Caco-2 (cell line): ENCODE results near the gene AGGF1. TPM values are rescaled to one million over a fixed set of nuclear protein-coding genes. Genes with fewer than 3 reads are reported as not detected.
"Not testable (repeated sequence)": the region's sequence is repeated elsewhere in the genome, so short reads cannot be mapped to it uniquely, and the experiment has no call there.

Source experiments
- BruUV-seq: library from RNA; stranded (reverse); fragments of 400-500 nt; replicated peaks from 2 replicates; lab custom pipeline; 2021; lab: Mats Ljungman, UMichigan
- CTCF ChIA-PET: fragments of 300-600 bp; sonication (Branson Sonifier 250); formaldehyde crosslinking; loops from one replicate; lab custom pipeline; 2022; ENCODE audit warnings: antibody characterized with exemption; lab: Charles Lee
- POLR2A ChIA-PET: fragments of 300-600 bp; sonication (Branson Sonifier 250); formaldehyde crosslinking; loops from one replicate; lab custom pipeline; 2022; ENCODE audit warnings: antibody characterized with exemption; lab: Charles Lee
- DNase-seq, 2 experiments: peaks; one replicate each; pipeline versions ENCODE4 v3.0.0 to v3.0.0-alpha.2; 2020 to 2022
- H3K27me3 ChIP-seq: replicated peaks from 2 replicates; pipeline ENCODE4 v1.6.0; 2011; ENCODE audit warnings: low read length; ENCODE audit not compliant: control insufficient read depth, insufficient read depth
- H3K36me3 ChIP-seq: 2 replicates; pipeline ENCODE4 v1.5.1; 2011; ENCODE audit warnings: low read length; ENCODE audit not compliant: control insufficient read depth, insufficient read depth
- H3K4me1 ChIP-seq: fragments of 250-450 bp; sonication (Bioruptor Pico); 2 replicates; pipeline ENCODE4 v1.5.1; 2020; ENCODE audit warnings: mild to moderate bottlenecking
- H3K4me3 ChIP-seq: 2 replicates; pipeline ENCODE4 v1.5.1; 2011; ENCODE audit warnings: low read depth, mild to moderate bottlenecking, control low read depth, low read length
- H3K9me3 ChIP-seq: fragments of 250-450 bp; sonication (Bioruptor Pico); 2 replicates; pipeline ENCODE4 v1.5.1; 2020; ENCODE audit warnings: mild to moderate bottlenecking, moderate library complexity
- H3K27ac Mint-ChIP-seq: one replicate; pipeline ENCODE4 v1.8.0; 2022; ENCODE audit warnings: mixed read lengths; ENCODE audit not compliant: unreplicated experiment
- H3K27me3 Mint-ChIP-seq: one replicate; pipeline ENCODE4 v1.8.0; 2022; ENCODE audit warnings: mixed read lengths; ENCODE audit not compliant: insufficient read depth, unreplicated experiment
- H3K36me3 Mint-ChIP-seq: one replicate; pipeline ENCODE4 v1.8.0; 2022; ENCODE audit warnings: mild to moderate bottlenecking, mixed read lengths; ENCODE audit not compliant: insufficient read depth, unreplicated experiment
- H3K4me1 Mint-ChIP-seq: one replicate; pipeline ENCODE4 v1.8.0; 2022; ENCODE audit warnings: low read depth, mixed read lengths; ENCODE audit not compliant: unreplicated experiment
- H3K4me3 Mint-ChIP-seq: one replicate; pipeline ENCODE4 v1.8.0; 2022; ENCODE audit warnings: mild to moderate bottlenecking, moderate library complexity, mixed read lengths; ENCODE audit not compliant: unreplicated experiment
- H3K9me3 Mint-ChIP-seq: one replicate; pipeline ENCODE4 v1.8.0; 2022; ENCODE audit warnings: mixed read lengths; ENCODE audit not compliant: unreplicated experiment
- CTCF ChIP-seq, 2 experiments: fragments of 200-600 bp in 1 of 2; IDR thresholded peaks; 1 replicate in 1 of 2; 2 replicates in 1 of 2; pipeline versions ENCODE4 v1.5.1 to v1.8.0; 2011 to 2022; ENCODE audit warnings: antibody characterized with exemption in 1 of 2, control low read depth in 1 of 2, inconsistent platforms in 1 of 2, low read depth in 1 of 2, low read length in 1 of 2, mild to moderate bottlenecking in 1 of 2, moderate library complexity in 1 of 2; ENCODE audit not compliant: insufficient read depth in 1 of 2, severe bottlenecking in 1 of 2, unreplicated experiment in 1 of 2
- intact Hi-C: fragments of 100-400 bp; cut with micrococcal nuclease; formaldehyde crosslinking; loops from one replicate; pipeline ENCODE4 v1.10.0; 2022; ENCODE audit not compliant: unreplicated experiment
- total RNA-seq: library from RNA; stranded (reverse); gene quantifications from 2 replicates; pipeline ENCODE4 v1.2.3, GENCODE V29; 2022

AGGF1 gene
- total RNA-seq, 1 experiment from 2014 or later, result 20.2 TPM

- H3K4me1 Mint-ChIP-seq, result peaks cover 7% of the 10 kb centered on the region
- no peaks in the 10 kb centered on the region for H3K27me3 Mint-ChIP-seq
- no TSS peak for BruUV-seq
- no peaks in the 10 kb centered on the region; the same call in none of the 2 replicates for H3K36me3 ChIP-seq
- intact Hi-C loops, result loop anchor here (5.0 kb wide), 1 partner anchor 42 kb away; the partner anchor contains the start of gene AGGF1
- no peak overlapping the region for H3K4me3 ChIP-seq
- POLR2A ChIA-PET, result interaction anchor here (0.6 kb wide), 1 partner anchor 11 kb away, joined by 7 read pairs; no protein-coding TSS in a partner anchor
- H3K4me1 ChIP-seq, result no peaks in the 10 kb centered on the region
- no peak for DNase-seq
- no peak overlapping the region for H3K27ac Mint-ChIP-seq
- H3K36me3 Mint-ChIP-seq, result peaks cover 32% of the 10 kb centered on the region
- no peaks in the 10 kb centered on the region for H3K9me3 ChIP-seq
- H3K4me3 Mint-ChIP-seq, result no peak overlapping the region
- CTCF ChIA-PET, result no interaction called here
- H3K27me3 ChIP-seq, result no peaks in the 10 kb centered on the region
- TF ChIP-seq CTCF (IDR thresholded peaks at IDR 0.05; ENCODE audit: insufficient read depth in 1 of 2, low read depth in 1 of 2, low read length in 1 of 2, severe bottlenecking in 1 of 2, unreplicated experiment in 1 of 2), result no peak
- peaks cover 6% of the 10 kb centered on the region for H3K9me3 Mint-ChIP-seq
Observed at GRCh38 chr5:77074745-77075144, 44.5 kb downstream of the AGGF1 start.

- H3K27me3 Mint-ChIP-seq, result no peaks in the 10 kb centered on the region
- POLR2A ChIA-PET, result no interaction called here
- Histone ChIP-seq H3K9me3 (no peaks in the 10 kb centered on the region), H3K36me3 (no peaks in the 10 kb centered on the region; the same call in none of the 2 replicates), H3K27me3 (no peaks in the 10 kb centered on the region), H3K4me1 (no peaks in the 10 kb centered on the region), H3K4me3 (no peak overlapping the region)
- intact Hi-C loops, result no loop called here
- CTCF ChIA-PET, result interaction anchor here (0.6 kb wide), 1 partner anchor 416 kb away, joined by 4 read pairs; no protein-coding TSS in a partner anchor
- no peak for DNase-seq
- BruUV-seq, result no TSS peak
- H3K9me3 Mint-ChIP-seq, result peaks cover 3% of the 10 kb centered on the region
- no peak overlapping the region for H3K27ac Mint-ChIP-seq
- H3K4me1 Mint-ChIP-seq, result peaks cover 15% of the 10 kb centered on the region
- no peak for TF ChIP-seq CTCF (IDR thresholded peaks at IDR 0.05; ENCODE audit: insufficient read depth in 1 of 2, low read depth in 1 of 2, low read length in 1 of 2, severe bottlenecking in 1 of 2, unreplicated experiment in 1 of 2)
- H3K36me3 Mint-ChIP-seq, result peaks cover 44% of the 10 kb centered on the region
- H3K4me3 Mint-ChIP-seq, result no peak overlapping the region
Observed at GRCh38 chr5:77076961-77077828, 47.0 kb downstream of the AGGF1 start.

- H3K27me3 Mint-ChIP-seq, result no peaks in the 10 kb centered on the region
- H3K4me1 ChIP-seq, result no peaks in the 10 kb centered on the region
- intact Hi-C loops, result no loop called here
- no peak for TF ChIP-seq CTCF (IDR thresholded peaks at IDR 0.05; ENCODE audit: insufficient read depth in 1 of 2, low read depth in 1 of 2, low read length in 1 of 2, severe bottlenecking in 1 of 2, unreplicated experiment in 1 of 2)
- ChIA-PET CTCF (no interaction called here), POLR2A (no interaction called here)
- no peak overlapping the region for H3K4me3 Mint-ChIP-seq
- H3K27me3 ChIP-seq, result no peaks in the 10 kb centered on the region
- peaks cover 9% of the 10 kb centered on the region for H3K9me3 Mint-ChIP-seq
- H3K27ac Mint-ChIP-seq, result no peak overlapping the region
- H3K4me1 Mint-ChIP-seq, result peaks cover 15% of the 10 kb centered on the region
- no peaks in the 10 kb centered on the region for H3K9me3 ChIP-seq
- no peak for DNase-seq
- no peak overlapping the region for H3K4me3 ChIP-seq
- H3K36me3 Mint-ChIP-seq, result peaks cover 45% of the 10 kb centered on the region
- H3K36me3 ChIP-seq, result no peaks in the 10 kb centered on the region; the same call in none of the 2 replicates
- no TSS peak for BruUV-seq
Observed at GRCh38 chr5:77077829-77078176, 47.6 kb downstream of the AGGF1 start.

- BruUV-seq, CTCF ChIA-PET, intact Hi-C loops, H3K36me3 ChIP-seq, POLR2A ChIA-PET, H3K9me3 ChIP-seq, H3K27me3 ChIP-seq, H3K27ac Mint-ChIP-seq, H3K4me1 ChIP-seq, H3K4me1 Mint-ChIP-seq, DNase-seq, H3K4me3 ChIP-seq, H3K4me3 Mint-ChIP-seq, H3K27me3 Mint-ChIP-seq: not testable (repeated sequence)
- Mint-ChIP-seq H3K36me3 (peaks cover 46% of the 10 kb centered on the region), H3K9me3 (peaks cover 10% of the 10 kb centered on the region)
Observed at GRCh38 chr5:77080479-77080878, 50.3 kb downstream of the AGGF1 start.
